Effector memory CD8-positive, alpha-beta T cell (primary cell): ENCODE measurements around the gene C10orf95.

ENCODE experiments used
- ATAC-seq: fragments of 150-1000 bp; cut with Tn5 transposase; replicated peaks from 2 replicates; pipeline ENCODE4 v1.10.0; 2021; ENCODE audit warnings: mild to moderate bottlenecking, moderate library complexity
- DNase-seq, 3 experiments: peaks; one replicate each; pipeline ENCODE4 v3.0.0; 2021
- H3K27ac Mint-ChIP-seq, 2 donors: one replicate each; pipeline ENCODE4 v1.8.0; 2022; ENCODE audit warnings: mild to moderate bottlenecking in 2 of 2, mixed read lengths in 2 of 2, moderate library complexity in 2 of 2
- H3K27me3 Mint-ChIP-seq, 2 donors: one replicate each; pipeline ENCODE4 v1.8.0; 2022; ENCODE audit warnings: mixed read lengths in 2 of 2
- H3K36me3 Mint-ChIP-seq: one replicate; pipeline ENCODE4 v1.8.0; 2022; ENCODE audit warnings: mild to moderate bottlenecking, moderate library complexity, mixed read lengths; ENCODE audit not compliant: insufficient read depth
- H3K4me1 Mint-ChIP-seq, 2 donors: one replicate each; pipeline ENCODE4 v1.8.0; 2022; ENCODE audit warnings: low read depth in 2 of 2, mixed read lengths in 2 of 2
- H3K4me3 Mint-ChIP-seq, 2 donors: one replicate each; pipeline ENCODE4 v1.8.0; 2022; ENCODE audit warnings: mild to moderate bottlenecking in 2 of 2, mixed read lengths in 2 of 2, moderate library complexity in 2 of 2
- H3K9me3 Mint-ChIP-seq, 2 donors: one replicate each; pipeline ENCODE4 v1.8.0; 2022; ENCODE audit warnings: mixed read lengths in 2 of 2

C10orf95 gene

GRCh38 chr10:102405632-102406031 is 45.7 kb downstream of the C10orf95 start:
- DNase-seq (no peak), ATAC-seq (peak; percentile 6)
- peaks cover 73% of the 10 kb centered on the region for H3K36me3 Mint-ChIP-seq
- peaks cover 13 to 14% of the 10 kb centered on the region in 2 donors for H3K4me1 Mint-ChIP-seq
- H3K27me3 Mint-ChIP-seq, result peaks cover 26 to 50% of the 10 kb centered on the region in 2 donors
- H3K9me3 Mint-ChIP-seq, result no peaks in the 10 kb centered on the region
- H3K4me3 Mint-ChIP-seq, result peak overlapping the region in 1 of 2 donors; percentile 15
- H3K27ac Mint-ChIP-seq, result peak overlapping the region; percentile 68 to 90

- Mint-ChIP-seq H3K9me3 (no peaks in the 10 kb centered on the region), H3K4me1 (peaks cover 13 to 17% of the 10 kb centered on the region in 2 donors), H3K27ac (peak overlapping the region; percentile 68 to 90), H3K36me3 (peaks cover 75% of the 10 kb centered on the region), H3K4me3 (peak overlapping the region in 1 of 2 donors; percentile 15), H3K27me3 (peaks cover 25 to 45% of the 10 kb centered on the region in 2 donors)
- ATAC-seq (no peak), DNase-seq (no peak)
These were observed 46.2 kb downstream of the C10orf95 start for GRCh38 chr10:102405108-102405571.

- H3K27me3 Mint-ChIP-seq, result peaks cover 19 to 39% of the 10 kb centered on the region in 2 donors
- H3K4me1 Mint-ChIP-seq, result peaks cover 7 to 15% of the 10 kb centered on the region in 2 donors
- DNase-seq (no peak), ATAC-seq (no peak)
- H3K4me3 Mint-ChIP-seq, result peak overlapping the region in 1 of 2 donors; percentile 15
- no peaks in the 10 kb centered on the region for H3K9me3 Mint-ChIP-seq
- H3K36me3 Mint-ChIP-seq, result peaks cover 79% of the 10 kb centered on the region
- peak overlapping the region; percentile 68 to 90 for H3K27ac Mint-ChIP-seq
These were observed 46.8 kb downstream of the C10orf95 start for GRCh38 chr10:102404361-102405107.

GRCh38 chr10:102403115-102403514 is 48.2 kb downstream of the C10orf95 start:
- H3K4me3 Mint-ChIP-seq, result no peak overlapping the region
- no peaks in the 10 kb centered on the region for H3K9me3 Mint-ChIP-seq
- peaks cover 9 to 17% of the 10 kb centered on the region in 2 donors for H3K4me1 Mint-ChIP-seq
- peaks cover 91% of the 10 kb centered on the region for H3K36me3 Mint-ChIP-seq
- H3K27ac Mint-ChIP-seq, result peak overlapping the region in 1 of 2 donors; percentile 90
- no peak for ATAC-seq
- peaks cover 10 to 26% of the 10 kb centered on the region in 2 donors for H3K27me3 Mint-ChIP-seq
- DNase-seq, result no peak

GRCh38 chr10:102402512-102402896 is 48.8 kb downstream of the C10orf95 start:
- ATAC-seq (no peak), DNase-seq (no peak)
- no peaks in the 10 kb centered on the region for H3K9me3 Mint-ChIP-seq
- H3K4me3 Mint-ChIP-seq, result no peak overlapping the region
- H3K27ac Mint-ChIP-seq, result peak overlapping the region in 1 of 2 donors; percentile 85
- peaks cover 12 to 19% of the 10 kb centered on the region in 2 donors for H3K4me1 Mint-ChIP-seq
- peaks cover 7 to 20% of the 10 kb centered on the region in 2 donors for H3K27me3 Mint-ChIP-seq
- peaks cover 90% of the 10 kb centered on the region for H3K36me3 Mint-ChIP-seq

GRCh38 chr10:102401735-102402511 is 49.4 kb downstream of the C10orf95 start:
- no peaks in the 10 kb centered on the region for H3K9me3 Mint-ChIP-seq
- peak overlapping the region in 1 of 2 donors; percentile 85 for H3K27ac Mint-ChIP-seq
- H3K36me3 Mint-ChIP-seq, result peaks cover 90% of the 10 kb centered on the region

GRCh38 chr10:102401342-102401654 is 50.0 kb downstream of the C10orf95 start:
- DNase-seq (no peak), ATAC-seq (no peak)
- peaks cover 6 to 8% of the 10 kb centered on the region in 2 donors for H3K27me3 Mint-ChIP-seq
- no peaks in the 10 kb centered on the region for H3K9me3 Mint-ChIP-seq
- peak overlapping the region in 1 of 2 donors; percentile 23 for H3K4me3 Mint-ChIP-seq
- H3K36me3 Mint-ChIP-seq, result peaks cover 90% of the 10 kb centered on the region
- peaks cover 12 to 26% of the 10 kb centered on the region in 2 donors for H3K4me1 Mint-ChIP-seq
- peak overlapping the region in 1 of 2 donors; percentile 85 for H3K27ac Mint-ChIP-seq

More at GRCh38 chr10:102401735-102402511, 49.4 kb downstream of the C10orf95 start:
- peaks cover 7 to 14% of the 10 kb centered on the region in 2 donors for H3K27me3 Mint-ChIP-seq
- ATAC-seq (no peak), DNase-seq (no peak)
- peak overlapping the region in 1 of 2 donors; percentile 23 for H3K4me3 Mint-ChIP-seq
- peaks cover 12 to 21% of the 10 kb centered on the region in 2 donors for H3K4me1 Mint-ChIP-seq

- no peak for ATAC-seq
- H3K4me1 Mint-ChIP-seq, result peaks cover 17 to 32% of the 10 kb centered on the region in 2 donors
- DNase-seq, result no peak
- H3K4me3 Mint-ChIP-seq, result peak overlapping the region in 1 of 2 donors; percentile 81
- peaks cover 90% of the 10 kb centered on the region for H3K36me3 Mint-ChIP-seq
- peaks cover under 1 to 4% of the 10 kb centered on the region in 2 donors for H3K27me3 Mint-ChIP-seq
- H3K27ac Mint-ChIP-seq, result peak overlapping the region; percentile 19 to 100
- no peaks in the 10 kb centered on the region for H3K9me3 Mint-ChIP-seq
These were observed 50.6 kb downstream of the C10orf95 start for GRCh38 chr10:102400598-102401341.

GRCh38 chr10:102400076-102400475 is 51.3 kb downstream of the C10orf95 start:
- H3K36me3 Mint-ChIP-seq, result peaks cover 90% of the 10 kb centered on the region
- ATAC-seq (no peak), DNase-seq (no peak)
- no peaks in the 10 kb centered on the region for H3K27me3 Mint-ChIP-seq
- peak overlapping the region; percentile 19 to 100 for H3K27ac Mint-ChIP-seq
- no peaks in the 10 kb centered on the region for H3K9me3 Mint-ChIP-seq
- peak overlapping the region in 1 of 2 donors; percentile 81 for H3K4me3 Mint-ChIP-seq
- peaks cover 19 to 32% of the 10 kb centered on the region in 2 donors for H3K4me1 Mint-ChIP-seq
